ENCODE data around the gene GSTO2.

DNA sequence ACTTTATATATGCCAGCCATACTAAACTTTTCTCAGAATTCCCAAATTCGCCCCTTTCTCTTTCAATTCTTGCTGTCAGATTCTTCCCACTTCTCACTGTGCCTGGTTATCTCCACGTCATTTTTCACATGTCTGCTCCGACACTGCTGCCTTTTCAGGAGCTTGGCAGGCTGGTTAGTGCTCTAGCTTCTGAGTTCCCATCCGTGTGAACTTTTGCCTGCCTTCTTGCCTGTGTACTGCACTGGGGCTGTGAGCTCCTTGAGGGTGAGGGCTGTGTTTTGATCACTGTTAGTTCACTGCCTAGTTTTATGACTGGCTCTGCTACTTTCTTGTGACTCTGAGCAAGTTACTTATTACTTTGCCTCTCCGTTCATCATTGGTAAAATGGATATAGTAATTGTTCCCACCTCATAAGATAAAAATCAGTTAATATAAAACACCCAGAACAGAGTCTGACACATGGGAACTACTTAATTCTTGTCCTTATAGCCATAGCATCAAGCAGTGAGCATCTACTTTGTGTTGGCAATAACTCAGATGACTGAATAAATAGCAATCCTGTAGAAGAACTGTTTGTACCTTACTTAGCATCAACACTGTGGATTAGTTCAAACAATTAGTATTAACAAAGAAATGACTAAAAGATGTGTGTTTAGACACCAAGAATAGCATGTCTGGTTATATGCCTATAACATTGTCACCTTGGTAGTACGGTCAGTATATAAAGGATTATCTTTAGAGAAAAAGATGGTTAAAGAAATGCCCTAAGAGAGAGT lies 8.8 kb upstream of the GSTO2 start:
- TF ChIP-seq, protein P1, sequence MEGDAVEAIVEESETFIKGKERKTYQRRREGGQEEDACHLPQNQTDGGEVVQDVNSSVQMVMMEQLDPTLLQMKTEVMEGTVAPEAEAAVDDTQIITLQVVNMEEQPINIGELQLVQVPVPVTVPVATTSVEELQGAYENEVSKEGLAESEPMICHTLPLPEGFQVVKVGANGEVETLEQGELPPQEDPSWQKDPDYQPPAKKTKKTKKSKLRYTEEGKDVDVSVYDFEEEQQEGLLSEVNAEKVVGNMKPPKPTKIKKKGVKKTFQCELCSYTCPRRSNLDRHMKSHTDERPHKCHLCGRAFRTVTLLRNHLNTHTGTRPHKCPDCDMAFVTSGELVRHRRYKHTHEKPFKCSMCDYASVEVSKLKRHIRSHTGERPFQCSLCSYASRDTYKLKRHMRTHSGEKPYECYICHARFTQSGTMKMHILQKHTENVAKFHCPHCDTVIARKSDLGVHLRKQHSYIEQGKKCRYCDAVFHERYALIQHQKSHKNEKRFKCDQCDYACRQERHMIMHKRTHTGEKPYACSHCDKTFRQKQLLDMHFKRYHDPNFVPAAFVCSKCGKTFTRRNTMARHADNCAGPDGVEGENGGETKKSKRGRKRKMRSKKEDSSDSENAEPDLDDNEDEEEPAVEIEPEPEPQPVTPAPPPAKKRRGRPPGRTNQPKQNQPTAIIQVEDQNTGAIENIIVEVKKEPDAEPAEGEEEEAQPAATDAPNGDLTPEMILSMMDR (IDR thresholded peaks at IDR 0.05) = no peak
- no peak for TF ChIP-seq POLR2A (IDR thresholded peaks at IDR 0.05)
